Sciatic nerve (tissue), 2 donors: ENCODE data around the gene AVPR1A. TPM values are rescaled to one million over a fixed set of nuclear protein-coding genes. Genes with fewer than 3 reads are reported as not detected.

Source experiments
- ATAC-seq: fragments of 200-7000 bp; cut with Tn5 transposase; one replicate; pipeline ENCODE4 v1.9.1; 2020; ENCODE audit warnings: mild to moderate bottlenecking, moderate library complexity
- DNase-seq: peaks from one replicate; pipeline ENCODE4 v3.0.0-alpha.2; 2020; ENCODE audit warnings: low spot score
- intact Hi-C: fragments of 100-400 bp; cut with DNase I; formaldehyde crosslinking; loops from one replicate; pipeline ENCODE4 v1.14.2; 2022
- total RNA-seq: library from RNA; stranded (reverse); fragmentation: NEBNext Ultra II Directional; extraction: Animal tissue kit (Norgen Biotek cat#: 25700); gene quantifications from one replicate; pipeline ENCODE4 v1.2.1, GENCODE V29; 2021
- donor health status: DM: no; HTN: no; CAD: no.
- donor health status: DM: no; HTN: no; CAD: no.

Gene AVPR1A
- total RNA-seq, 1 donor from 2014 or later = 3.9 TPM

DNA sequence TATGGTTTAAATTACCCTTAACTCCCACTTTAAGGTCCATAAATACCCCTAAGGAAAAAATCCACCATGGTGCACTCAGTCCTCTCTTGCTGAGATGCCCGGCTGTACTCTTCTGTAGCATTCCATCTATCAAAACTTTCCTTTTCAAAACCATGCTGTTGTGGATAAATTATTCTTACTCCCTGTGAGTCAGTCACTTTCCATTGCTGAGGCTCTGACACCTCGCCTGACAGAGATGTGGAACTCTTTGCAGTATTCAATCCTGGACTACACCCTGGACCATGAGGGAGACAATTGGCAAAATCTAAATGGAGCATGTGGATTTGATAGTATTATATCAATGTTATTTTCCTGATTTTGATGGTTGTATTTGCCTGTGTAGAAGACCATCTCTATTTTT lies 49.1 kb downstream of the AVPR1A start:
- no peak for DNase-seq
- ATAC-seq = no peak
- intact Hi-C loops = no loop called here

DNA sequence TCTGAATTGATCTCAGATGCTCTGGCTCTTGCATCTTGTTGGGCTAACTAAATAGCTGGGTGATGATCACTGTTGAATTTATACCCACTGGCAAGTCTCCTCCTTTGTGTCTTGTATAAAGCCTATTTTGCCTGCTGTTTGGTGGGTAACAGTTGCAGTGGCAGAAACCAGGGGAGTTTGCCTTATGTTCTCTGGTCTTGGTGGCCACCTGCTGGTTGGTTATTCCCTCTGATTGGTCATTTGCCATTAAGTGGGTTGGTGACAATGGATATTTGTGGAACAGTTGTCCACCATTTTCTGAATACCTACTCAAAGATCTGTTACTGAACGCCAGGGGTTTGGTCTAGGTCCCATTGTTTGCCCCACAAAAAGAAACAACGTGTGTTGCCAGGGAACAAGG lies 52.1 kb downstream of the AVPR1A start:
- DNase-seq (no peak), ATAC-seq (no peak)
- intact Hi-C loops = no loop called here

GRCh38 chr12:63095369-63095980 lies 55.5 kb downstream of the AVPR1A start:
- ATAC-seq = no peak
- no peak for DNase-seq
- intact Hi-C loops = no loop called here

- ATAC-seq (no peak), DNase-seq (no peak)
- intact Hi-C loops = no loop called here
Observed at GRCh38 chr12:63093711-63094110, 57.3 kb downstream of the AVPR1A start.

DNA sequence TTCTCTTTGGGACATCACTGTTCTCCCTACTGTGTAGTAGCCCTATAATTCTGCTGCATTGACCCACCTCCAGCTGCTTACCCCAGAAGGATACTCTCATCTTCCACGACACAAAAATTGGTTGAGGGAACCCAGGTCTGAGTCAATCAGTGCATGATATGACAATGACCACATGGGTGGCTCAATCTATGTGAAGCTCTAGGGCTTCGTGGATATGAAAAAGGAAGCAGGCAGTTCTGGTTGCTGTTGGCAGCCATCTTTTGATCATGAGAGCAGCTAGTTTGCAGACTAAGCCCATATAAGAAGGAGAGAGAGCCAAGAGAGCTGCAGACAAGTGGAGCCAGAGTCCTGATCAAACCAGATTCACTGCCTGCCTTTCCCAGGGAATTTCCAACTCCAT lies 57.9 kb downstream of the AVPR1A start:
- DNase-seq = no peak
- intact Hi-C loops = no loop called here
- ATAC-seq = no peak

Other genes starting within 250 kb of the AVPR1A start
- 12.3 TPM for gene PPM1H, start 216.1 kb downstream of the AVPR1A start, total RNA-seq